Renal pelvis (tissue), 4 donors: ENCODE data around the gene VGLL2. TPM values are rescaled to one million over a fixed set of nuclear protein-coding genes. Genes with fewer than 3 reads are reported as not detected.

ENCODE experiments used
- DNase-seq: peaks from one replicate; pipeline ENCODE4 v3.0.0-alpha.2; 2013
- polyA plus RNA-seq, 3 donors: library from polyadenylated mRNA; unstranded; fragments of 120-200 nt; gene quantifications; one replicate each; pipeline ENCODE4 v1.2.1, GENCODE V29; 2013; ENCODE audit not compliant: insufficient read length in 3 of 3

Gene VGLL2
- polyA plus RNA-seq, 3 donors: not detected

- DNase-seq: no peak
Observed at GRCh38 chr6:117267766-117268534, 2.6 kb downstream of the VGLL2 start.

DNA sequence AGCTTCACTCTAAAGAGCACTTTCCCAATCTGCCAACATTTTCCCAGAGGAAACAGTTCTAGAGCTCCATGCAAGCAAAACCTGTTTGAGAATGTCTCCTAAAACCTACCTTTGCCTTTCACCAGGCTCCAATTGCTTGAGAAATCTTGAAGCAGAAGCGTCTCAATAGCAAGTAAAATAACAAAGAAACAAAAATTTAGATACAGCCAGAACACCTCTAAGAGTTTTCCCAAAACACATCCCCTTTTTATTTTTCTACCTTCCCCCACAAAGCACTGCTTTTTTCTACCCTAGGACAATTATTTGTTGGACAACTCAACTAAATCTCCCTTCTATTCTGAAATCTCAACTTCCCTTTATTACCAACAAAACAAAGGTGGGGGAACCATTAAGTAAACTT, 3.6 kb downstream of the VGLL2 start:
- DNase-seq: no peak

GRCh38 chr6:117269638-117270054, 4.3 kb downstream of the VGLL2 start:
- DNase-seq: no peak

- DNase-seq: no peak
Observed at GRCh38 chr6:117270055-117270842, 4.9 kb downstream of the VGLL2 start.

DNA sequence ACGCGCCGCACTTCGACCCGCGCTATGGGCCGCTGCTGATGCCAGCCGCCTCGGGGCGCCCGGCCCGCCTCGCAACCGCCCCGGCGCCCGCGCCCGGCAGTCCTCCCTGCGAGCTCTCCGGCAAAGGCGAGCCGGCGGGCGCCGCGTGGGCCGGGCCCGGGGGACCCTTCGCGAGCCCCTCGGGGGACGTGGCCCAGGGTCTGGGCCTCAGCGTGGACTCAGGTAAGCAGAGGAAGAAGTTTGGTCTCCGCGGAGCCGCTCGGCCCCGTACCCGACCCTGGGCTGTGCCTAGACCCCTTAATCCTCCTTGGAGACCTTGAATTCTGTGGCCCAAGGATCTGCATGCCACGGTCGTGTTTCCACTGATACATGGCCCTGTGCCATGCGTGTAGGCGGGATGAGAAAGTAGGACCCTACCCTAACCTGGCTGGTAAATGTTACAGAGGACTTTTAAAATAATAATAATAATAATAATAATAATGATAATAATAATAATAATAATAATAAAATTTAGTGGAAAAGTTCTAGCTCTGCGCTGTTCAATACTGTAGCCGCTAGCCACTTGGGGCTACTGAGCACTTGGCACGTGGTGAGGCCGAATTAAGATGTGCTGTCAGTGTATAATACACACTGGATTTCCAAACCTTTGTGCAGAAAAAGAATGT, 5.6 kb downstream of the VGLL2 start:
- DNase-seq: no peak

- no peak for DNase-seq
Observed at GRCh38 chr6:117272032-117272866, 6.9 kb downstream of the VGLL2 start.

GRCh38 chr6:117272891-117273290, 7.5 kb downstream of the VGLL2 start:
- DNase-seq: no peak

DNA sequence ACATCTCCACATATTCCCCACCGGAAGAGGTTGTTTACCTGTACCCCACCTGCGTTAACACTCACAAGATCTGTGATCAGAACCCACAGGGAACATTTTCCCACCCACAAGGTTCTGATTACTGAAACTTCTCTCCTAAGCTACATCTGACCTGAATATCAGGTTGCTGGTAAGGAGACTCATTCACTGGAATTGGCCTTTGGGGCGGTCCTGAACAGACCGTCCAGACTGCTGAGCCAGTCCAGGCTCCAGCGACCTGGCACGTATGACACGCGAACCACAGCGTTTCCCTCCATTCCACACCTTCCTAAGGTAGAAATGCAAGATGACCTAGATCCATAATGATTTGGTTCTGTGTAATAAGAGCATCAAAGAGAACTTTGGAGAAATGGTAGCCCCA, 9.8 kb downstream of the VGLL2 start:
- no peak for DNase-seq

- no peak for DNase-seq
Observed at GRCh38 chr6:117275711-117276110, 10.4 kb downstream of the VGLL2 start.

- no peak for DNase-seq
Observed at GRCh38 chr6:117276778-117277316, 11.5 kb downstream of the VGLL2 start.

GRCh38 chr6:117280922-117281321, 15.6 kb downstream of the VGLL2 start:
- no peak for DNase-seq

DNA sequence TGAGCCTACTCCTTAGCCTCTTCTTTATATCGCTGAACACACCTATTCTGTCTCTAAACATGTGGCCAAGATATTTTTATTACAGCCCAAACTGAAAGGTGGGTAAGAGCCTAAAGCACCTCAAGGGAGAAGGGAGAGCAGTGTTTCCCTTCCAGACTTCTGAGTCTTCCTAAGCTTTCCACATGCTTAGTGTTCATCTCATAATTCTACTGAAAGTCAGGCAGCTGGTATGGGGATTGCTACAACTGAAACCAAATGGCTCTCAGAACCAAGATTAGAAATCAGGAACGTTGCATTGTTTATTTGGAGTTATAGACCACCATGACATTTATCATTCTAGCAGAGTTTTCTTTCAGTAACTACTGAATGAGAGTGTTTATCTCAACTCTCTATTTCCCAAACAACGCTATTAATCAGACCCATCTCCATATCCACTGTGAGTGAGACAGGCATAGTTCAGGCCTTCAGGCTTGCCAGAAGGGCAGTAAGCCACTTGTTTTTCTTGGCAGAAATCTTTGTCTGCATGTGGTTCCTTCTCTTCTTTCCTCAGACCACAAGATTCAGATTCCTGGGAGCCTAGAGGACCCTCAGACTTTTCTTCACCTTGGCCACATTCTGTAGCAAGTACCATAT, 22.8 kb downstream of the VGLL2 start:
- no peak for DNase-seq

DNA sequence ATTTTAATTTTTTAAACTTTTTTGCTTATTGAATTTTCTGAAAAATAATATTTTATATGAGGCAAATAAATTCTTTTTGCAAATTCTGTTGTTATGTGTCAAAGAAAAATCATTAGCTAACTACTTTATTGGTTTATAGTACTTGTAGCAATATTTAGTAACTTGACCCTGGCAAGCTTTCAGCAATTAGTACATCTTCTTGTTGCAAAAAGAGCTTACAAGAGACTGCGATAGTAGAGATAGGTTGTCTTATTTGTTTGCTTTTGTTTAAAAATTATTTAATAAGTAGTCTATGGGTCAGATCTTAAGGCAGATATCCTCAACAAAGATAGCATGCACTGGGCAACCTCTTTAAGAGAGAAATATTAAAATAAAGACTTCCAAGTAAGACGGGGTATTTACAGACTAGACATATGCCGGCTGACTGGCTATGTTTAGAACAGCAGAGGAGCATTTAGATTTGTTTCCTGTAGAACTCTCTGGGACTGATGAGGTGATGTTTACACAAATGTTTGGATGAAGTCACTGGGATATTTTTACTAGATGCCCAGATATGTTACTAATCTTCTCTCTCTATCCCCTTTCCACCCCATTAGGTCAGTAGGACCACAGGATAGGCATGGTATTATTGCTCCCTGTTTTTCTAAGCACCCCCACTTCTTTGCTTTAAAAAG, 25.0 kb downstream of the VGLL2 start:
- DNase-seq: no peak

GRCh38 chr6:117298941-117299340, 33.6 kb downstream of the VGLL2 start:
- DNase-seq: no peak

DNA sequence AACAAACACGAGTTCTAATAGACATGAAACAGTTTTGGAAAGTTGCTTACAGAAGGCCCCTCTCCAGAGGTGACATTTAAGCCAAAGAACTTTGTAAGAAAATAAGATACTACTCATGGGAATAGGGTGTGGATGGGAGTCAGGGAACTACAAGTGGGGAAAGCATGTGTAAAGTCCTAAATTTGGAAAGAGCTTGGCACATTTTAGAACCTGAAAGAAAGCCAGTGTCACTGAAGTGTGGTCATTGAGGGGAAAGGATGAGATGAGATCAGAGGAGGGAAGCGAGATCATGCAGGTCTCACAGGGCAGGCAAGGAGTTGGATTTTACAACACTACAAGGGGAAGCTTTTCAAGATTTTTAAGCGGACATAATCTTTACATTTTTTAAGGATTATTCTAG, 38.0 kb downstream of the VGLL2 start:
- DNase-seq: no peak

GRCh38 chr6:117304446-117304845, 39.1 kb downstream of the VGLL2 start:
- no peak for DNase-seq

DNA sequence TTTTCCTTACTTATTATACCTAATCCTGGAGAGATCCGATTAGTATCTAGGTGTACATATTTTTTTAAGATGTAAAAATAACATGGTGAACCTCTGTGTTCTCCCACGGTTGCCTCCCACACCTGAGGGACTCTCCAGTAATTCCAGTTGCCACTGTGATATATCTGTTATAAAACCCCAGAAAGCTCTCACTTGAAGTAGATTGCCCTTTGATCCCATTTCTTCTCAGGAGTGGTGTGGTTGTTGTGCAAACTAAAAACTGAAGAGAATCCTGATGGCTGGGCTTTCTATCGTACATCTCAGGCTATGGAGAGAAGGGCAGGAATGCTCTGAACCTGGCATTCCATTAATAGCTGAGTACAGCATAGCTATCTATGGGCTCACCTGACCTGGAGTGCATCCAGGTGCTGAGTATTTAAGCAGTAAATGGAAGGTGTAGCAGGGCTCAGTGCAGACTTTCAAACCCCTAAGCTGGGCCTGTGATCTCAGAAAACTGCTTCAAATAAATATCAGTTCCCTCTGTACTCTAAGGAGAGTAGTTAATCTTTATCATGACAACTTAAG, 41.0 kb downstream of the VGLL2 start:
- no peak for DNase-seq

GRCh38 chr6:117307655-117308054, 42.3 kb downstream of the VGLL2 start:
- DNase-seq: no peak

DNA sequence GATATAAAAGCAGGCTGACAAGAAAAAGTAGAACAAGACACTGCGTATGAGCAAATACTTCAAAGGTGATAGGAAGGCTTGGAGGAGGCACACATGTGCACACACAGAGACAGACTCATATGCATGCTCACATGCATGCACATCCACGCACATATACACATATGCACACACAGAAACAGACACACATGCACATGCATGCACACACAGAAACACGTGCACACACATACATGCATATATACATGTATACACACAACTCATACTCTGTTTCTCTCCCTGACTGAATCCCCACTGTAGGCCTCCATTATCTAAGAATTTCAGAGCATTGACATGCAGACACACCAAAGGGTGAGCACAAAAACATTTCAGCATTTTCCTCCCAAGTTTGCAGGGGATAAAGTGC, 43.7 kb downstream of the VGLL2 start:
- no peak for DNase-seq

GRCh38 chr6:117309611-117310010, 44.3 kb downstream of the VGLL2 start:
- DNase-seq: no peak
